ENCODE data around the gene CABYR.
"Not testable (repeated sequence)": the region's sequence is repeated elsewhere in the genome, so short reads cannot be mapped to it uniquely, and the experiment has no call there.

CABYR gene

DNA sequence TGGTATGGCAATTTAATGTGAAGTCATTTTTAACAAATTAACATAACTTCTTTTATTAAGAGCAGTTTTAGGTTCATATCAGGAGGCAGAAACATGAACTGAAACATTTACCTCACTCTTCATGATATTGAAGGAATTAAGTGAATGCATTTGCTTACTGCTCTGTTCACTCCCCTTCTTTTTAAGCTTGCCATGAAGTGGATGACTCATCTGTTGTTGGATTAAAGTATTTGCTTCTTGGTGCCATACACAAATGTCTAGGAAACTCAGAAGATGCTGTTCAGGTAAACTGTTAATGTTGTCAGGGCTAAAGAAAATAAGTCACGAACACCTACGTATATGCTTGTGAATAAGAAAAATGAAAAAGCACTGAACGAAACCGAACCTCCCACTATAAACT lies 10.2 kb upstream of the CABYR start:
- no peak for DNase-seq (ENCODE audit: low read depth)

GRCh38 chr18:24130494-24130893 lies 8.4 kb upstream of the CABYR start:
- DNase-seq (ENCODE audit: low read depth) = no peak

- DNase-seq (ENCODE audit: low read depth) = peak; percentile 49
These were observed 1.9 kb upstream of the CABYR start for GRCh38 chr18:24136967-24137373.

GRCh38 chr18:24138409-24138788 lies 463 bp upstream of the CABYR start:
- peak; percentile 3 for DNase-seq (ENCODE audit: low read depth)

- no peak for DNase-seq (ENCODE audit: low read depth)
These were observed 1.8 kb downstream of the CABYR start for GRCh38 chr18:24140697-24141096.

DNA sequence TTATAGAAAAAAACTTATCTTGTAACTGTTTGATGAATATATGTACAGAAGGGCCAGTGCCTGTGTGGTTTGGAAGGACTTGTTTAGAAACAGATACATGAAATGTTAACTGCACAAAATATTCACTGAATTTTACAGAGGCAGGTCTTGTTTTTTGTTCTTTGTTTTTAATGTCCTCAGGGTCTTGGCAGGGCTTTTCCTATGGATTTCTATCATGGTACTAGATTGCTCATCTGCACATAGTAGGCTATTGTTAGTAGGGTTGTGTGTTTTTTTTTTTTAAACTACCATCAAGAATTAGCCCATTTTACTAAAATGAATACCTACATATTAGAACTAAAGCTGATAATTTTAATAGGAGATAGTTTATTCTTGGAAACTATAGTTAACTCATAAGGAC lies 3.5 kb downstream of the CABYR start:
- DNase-seq (ENCODE audit: low read depth) = no peak

DNA sequence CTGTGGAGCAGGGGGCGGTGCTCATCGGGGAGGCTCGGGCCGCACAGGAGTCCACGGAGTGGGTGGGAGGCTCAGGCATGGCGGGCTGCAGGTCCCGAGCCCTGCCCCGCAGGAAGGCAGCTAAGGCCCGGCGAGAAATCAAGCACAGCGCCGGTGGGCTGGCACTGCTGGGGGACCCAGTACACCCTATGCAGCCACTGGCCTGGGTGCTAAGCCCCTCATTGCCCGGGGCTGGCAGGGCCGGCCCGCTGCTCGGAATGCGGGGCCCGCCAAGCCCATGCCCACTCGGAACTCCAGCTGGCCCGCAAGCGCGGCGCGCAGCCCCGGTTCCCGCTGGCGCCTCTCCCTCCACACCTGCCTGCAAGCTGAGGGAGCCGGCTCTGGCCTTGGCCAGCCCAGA lies 10.7 kb downstream of the CABYR start:
- DNase-seq (ENCODE audit: low read depth) = not testable (repeated sequence)

GRCh38 chr18:24153397-24153796 lies 14.5 kb downstream of the CABYR start:
- no peak for DNase-seq (ENCODE audit: low read depth)

GRCh38 chr18:24157855-24158254 lies 19.0 kb downstream of the CABYR start:
- DNase-seq (ENCODE audit: low read depth) = no peak

GRCh38 chr18:24160086-24160485 lies 21.2 kb downstream of the CABYR start:
- DNase-seq (ENCODE audit: low read depth) = no peak

GRCh38 chr18:24161304-24161703 lies 22.4 kb downstream of the CABYR start:
- DNase-seq (ENCODE audit: low read depth) = no peak

GRCh38 chr18:24168496-24168895 lies 29.6 kb downstream of the CABYR start:
- no peak for DNase-seq (ENCODE audit: low read depth)

GRCh38 chr18:24170360-24170759 lies 31.5 kb downstream of the CABYR start:
- no peak for DNase-seq (ENCODE audit: low read depth)

DNA sequence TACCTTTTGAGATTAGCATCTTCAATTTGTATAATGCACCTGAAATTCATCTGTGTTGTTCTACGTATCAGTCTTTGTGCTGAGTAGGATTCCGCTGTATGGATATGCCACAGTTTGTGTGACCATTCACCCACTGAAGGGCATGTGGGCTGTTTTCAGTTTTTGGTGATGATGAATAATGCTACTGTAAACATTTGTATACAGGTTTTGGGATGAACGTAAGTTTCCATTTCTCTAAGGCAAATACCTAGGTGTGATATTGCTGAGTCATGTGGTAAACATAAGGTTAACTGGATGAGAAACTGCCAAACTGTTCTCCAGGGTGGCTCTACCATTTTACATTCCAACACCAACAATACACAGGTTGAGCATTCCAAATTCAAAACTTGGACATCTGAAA lies 35.1 kb downstream of the CABYR start:
- no peak for DNase-seq (ENCODE audit: low read depth)

DNA sequence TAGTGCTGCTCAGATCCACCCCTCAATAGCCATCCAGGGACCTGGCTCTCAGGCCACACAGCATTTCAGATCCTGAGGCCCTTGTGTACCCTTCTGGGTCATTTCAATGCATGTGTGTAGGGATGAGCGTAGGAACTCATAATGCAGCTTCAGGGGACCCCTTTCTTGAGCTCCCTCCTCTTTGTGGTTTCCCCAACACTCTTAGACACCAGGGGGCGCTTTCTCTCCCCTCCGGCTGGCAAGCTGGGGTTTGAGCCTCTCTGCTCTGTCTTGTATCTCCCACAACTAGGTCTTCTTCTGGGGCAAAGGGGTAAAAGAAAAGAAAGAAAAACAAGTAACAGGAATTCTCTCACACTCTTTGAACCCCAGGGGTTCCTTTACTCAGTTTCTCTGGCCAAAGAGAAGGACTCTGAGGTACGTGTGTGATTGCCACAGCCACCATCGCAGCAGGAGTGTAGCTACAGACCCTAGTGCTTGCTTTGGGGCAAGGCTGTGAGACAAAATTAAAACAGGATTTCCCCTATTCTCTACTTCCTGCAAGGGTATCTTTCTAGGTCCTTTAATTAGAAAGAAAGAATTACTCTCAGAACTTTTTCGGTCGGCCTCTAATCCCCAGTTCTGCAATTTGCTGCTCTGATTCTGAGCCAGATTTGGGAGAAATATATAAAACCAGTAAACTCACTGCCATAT lies 38.0 kb downstream of the CABYR start:
- peak; percentile 71 for DNase-seq (ENCODE audit: low read depth)

- DNase-seq (ENCODE audit: low read depth) = no peak
These were observed 38.8 kb downstream of the CABYR start for GRCh38 chr18:24177499-24178133.

GRCh38 chr18:24180048-24180447 lies 41.2 kb downstream of the CABYR start:
- no peak for DNase-seq (ENCODE audit: low read depth)

- DNase-seq (ENCODE audit: low read depth) = peak; percentile 14
These were observed 42.9 kb downstream of the CABYR start for GRCh38 chr18:24181806-24182205.

- DNase-seq (ENCODE audit: low read depth) = peak; percentile 55
These were observed 46.9 kb downstream of the CABYR start for GRCh38 chr18:24185805-24186204.

DNA sequence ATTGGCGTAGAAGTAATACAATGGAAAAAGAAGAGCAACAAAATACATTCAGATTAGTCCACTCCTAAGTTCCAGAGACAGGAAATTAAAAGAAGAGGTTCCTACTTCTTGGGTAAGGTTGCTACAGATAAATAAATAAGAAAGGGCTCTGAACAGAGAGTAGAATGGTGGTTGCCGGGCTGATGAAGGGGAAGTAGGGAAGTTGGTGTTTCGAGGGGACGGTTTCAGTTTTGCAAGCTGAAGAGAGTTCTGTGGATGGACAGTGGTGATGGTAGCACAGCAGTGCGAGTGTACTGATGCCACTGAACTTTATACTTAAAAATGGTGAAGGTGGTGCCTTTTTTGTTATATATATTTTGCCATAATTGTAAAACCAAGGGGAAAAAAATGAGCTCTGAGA lies 48.2 kb downstream of the CABYR start:
- DNase-seq (ENCODE audit: low read depth) = no peak

DNA sequence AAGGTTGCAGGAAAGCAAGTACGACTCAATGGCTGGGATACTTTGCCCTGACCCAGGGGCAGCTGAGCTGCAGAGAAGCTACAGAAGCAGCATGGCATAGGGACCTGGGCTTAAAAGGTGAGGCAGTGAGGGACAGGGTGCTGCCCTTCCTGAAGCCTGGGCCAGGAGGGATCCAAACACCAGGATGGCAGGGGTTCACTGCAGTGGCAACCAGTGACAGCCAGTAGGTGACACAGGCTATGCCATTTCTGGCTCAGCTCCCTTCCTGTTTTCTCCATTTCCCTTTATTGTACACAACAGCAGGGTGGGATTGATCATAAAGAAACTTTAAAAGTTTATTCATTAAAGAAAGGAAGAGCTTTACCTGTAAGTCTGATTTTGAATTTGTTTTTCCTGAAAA lies 48.8 kb downstream of the CABYR start:
- no peak for DNase-seq (ENCODE audit: low read depth)

GRCh38 chr18:24188120-24188519 lies 49.3 kb downstream of the CABYR start:
- no peak for DNase-seq (ENCODE audit: low read depth)

DNA sequence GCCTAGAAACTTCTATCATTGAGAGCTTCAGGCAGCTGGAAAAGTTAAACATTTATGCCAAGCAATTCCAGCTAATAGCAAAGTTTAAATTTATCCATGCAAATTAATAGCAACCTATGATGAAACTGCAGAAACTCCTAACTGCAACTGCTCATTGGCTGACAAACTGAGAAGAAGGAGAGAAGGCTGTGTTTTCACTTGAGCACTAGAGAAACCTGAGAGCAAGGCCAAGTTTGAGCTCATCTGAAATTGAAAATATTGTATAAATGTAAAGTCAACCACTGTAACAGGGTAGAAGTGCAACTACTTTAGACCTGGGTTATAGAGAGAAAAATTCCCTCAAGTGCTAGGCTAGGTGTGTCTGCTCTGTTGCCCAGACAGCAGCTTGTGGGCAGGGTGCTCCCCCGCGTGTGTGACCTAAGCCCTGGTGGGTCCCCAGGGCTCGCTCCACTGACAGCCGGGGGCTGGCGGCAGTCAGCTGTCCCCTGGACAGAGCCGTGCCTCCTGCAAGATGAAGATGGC lies 50.2 kb downstream of the CABYR start:
- no peak for DNase-seq (ENCODE audit: low read depth)

Data from ELR (cell line).